GM18520 (cell line): ENCODE data around the gene PDE11A.

Experiments
- ATAC-seq: cut with Tn5 transposase; IDR thresholded peaks from one replicate; pipeline ENCODE4 v1.9.1; 2021; ENCODE audit not compliant: unreplicated experiment

PDE11A gene

GRCh38 chr2:177584030-177584692 lies 488.4 kb downstream of the PDE11A start:
- ATAC-seq, result no peak

- no peak for ATAC-seq
Observed at GRCh38 chr2:177582000-177582399, 490.6 kb downstream of the PDE11A start.

- ATAC-seq, result no peak
Observed at GRCh38 chr2:177579486-177580036, 493.0 kb downstream of the PDE11A start.

- ATAC-seq, result no peak
Observed at GRCh38 chr2:177578454-177578853, 494.1 kb downstream of the PDE11A start.

- ATAC-seq, result no peak
Observed at GRCh38 chr2:177577075-177577474, 495.5 kb downstream of the PDE11A start.

- no peak for ATAC-seq
Observed at GRCh38 chr2:177575358-177575757, 497.2 kb downstream of the PDE11A start.

GRCh38 chr2:177574356-177574755 lies 498.2 kb downstream of the PDE11A start:
- ATAC-seq, result no peak
